Esophagus squamous epithelium (tissue), 4 donors: ENCODE measurements around the gene GHSR.

Source experiments
- POLR2A ChIP-seq, 4 donors: fragments of 450-650 bp; IDR thresholded peaks; one replicate each; pipeline ENCODE4 v1.6.1; 2017; ENCODE audit warnings: antibody characterized with exemption in 4 of 4, mild to moderate bottlenecking in 4 of 4, moderate library complexity in 3 of 4
- TF ChIP-seq, protein P1 (sequence below), 6 experiments: fragments of 450-650 bp in 4 of 6; fragments of 200-600 bp in 2 of 6; sonication (generic) in 2 of 6; IDR thresholded peaks; one replicate each; pipeline ENCODE4 v1.5.1; 2016 to 2019; ENCODE audit warnings: antibody characterized with exemption in 6 of 6, mild to moderate bottlenecking in 4 of 6, moderate library complexity in 4 of 6

DNA sequence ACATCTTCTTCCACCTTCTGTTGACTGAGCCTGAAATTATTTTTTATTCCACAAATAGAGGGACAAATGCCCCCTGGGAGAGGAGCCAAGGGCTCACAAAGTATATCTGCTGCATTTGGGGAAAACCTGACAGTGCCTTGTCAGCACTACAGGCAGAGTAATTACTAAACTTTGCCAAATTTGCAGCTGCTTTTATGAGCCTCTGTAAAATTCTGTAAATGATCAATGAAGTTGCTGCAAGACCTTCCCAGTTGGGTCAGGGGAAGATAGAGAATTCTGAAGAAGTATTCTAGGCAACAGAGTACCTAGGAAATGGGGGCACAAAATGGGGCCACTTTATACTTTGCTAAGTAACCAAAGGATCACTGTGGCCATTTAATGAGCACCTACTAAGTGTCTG, 10.5 kb downstream of the GHSR start:
- TF ChIP-seq, protein P1, sequence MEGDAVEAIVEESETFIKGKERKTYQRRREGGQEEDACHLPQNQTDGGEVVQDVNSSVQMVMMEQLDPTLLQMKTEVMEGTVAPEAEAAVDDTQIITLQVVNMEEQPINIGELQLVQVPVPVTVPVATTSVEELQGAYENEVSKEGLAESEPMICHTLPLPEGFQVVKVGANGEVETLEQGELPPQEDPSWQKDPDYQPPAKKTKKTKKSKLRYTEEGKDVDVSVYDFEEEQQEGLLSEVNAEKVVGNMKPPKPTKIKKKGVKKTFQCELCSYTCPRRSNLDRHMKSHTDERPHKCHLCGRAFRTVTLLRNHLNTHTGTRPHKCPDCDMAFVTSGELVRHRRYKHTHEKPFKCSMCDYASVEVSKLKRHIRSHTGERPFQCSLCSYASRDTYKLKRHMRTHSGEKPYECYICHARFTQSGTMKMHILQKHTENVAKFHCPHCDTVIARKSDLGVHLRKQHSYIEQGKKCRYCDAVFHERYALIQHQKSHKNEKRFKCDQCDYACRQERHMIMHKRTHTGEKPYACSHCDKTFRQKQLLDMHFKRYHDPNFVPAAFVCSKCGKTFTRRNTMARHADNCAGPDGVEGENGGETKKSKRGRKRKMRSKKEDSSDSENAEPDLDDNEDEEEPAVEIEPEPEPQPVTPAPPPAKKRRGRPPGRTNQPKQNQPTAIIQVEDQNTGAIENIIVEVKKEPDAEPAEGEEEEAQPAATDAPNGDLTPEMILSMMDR (IDR thresholded peaks at IDR 0.05) = no peak
- no peak for TF ChIP-seq POLR2A (IDR thresholded peaks at IDR 0.05)
